ENCODE results near the gene RASD2.
A peak's percentile ranks its signal among the peaks of the same experiment; 100 is the strongest.

The RASD2 gene

DNA sequence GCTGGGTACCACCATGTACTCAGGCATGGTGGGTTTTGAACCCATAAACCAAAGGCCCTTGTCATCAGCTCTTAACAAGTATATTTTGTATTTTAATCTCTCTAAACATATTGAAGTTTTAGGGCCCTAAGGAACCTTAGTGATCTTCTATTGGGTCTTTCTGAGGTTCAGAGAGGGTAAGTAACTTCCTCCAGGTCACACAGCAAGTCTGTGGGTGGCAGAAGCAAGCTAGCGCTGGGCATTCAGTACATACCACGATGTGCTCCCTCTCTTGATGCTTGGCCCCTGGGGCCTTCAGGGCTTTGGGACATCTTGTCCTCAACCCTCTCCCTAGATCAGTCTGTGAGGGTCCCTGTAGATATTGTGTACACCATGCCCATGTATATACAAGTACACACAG, 12.7 kb downstream of the RASD2 start:
- peak overlapping the region; percentile 52 for H3K4me2 ChIP-seq (ENCODE audit: low read depth, low read length, poor library complexity, severe bottlenecking)
- H4K20me1 ChIP-seq (ENCODE audit: insufficient read depth, low read length, poor library complexity, severe bottlenecking), result no peaks in the 10 kb centered on the region
- H3K79me2 ChIP-seq (ENCODE audit: insufficient read depth, low read length), result no peaks in the 10 kb centered on the region
- no peaks in the 10 kb centered on the region for H3K9me2 ChIP-seq (replicated peaks; ENCODE audit: low read depth, low read length)
- H3K9ac ChIP-seq (ENCODE audit: low read depth, low read length, poor library complexity, severe bottlenecking), result no peak overlapping the region
- no peak overlapping the region for H3K4me3 ChIP-seq (ENCODE audit: low read length, poor library complexity, severe bottlenecking)
- no peaks in the 10 kb centered on the region for H3F3A ChIP-seq (ENCODE audit: low read depth)
- H3K36me3 ChIP-seq (ENCODE audit: insufficient read depth, low read length), result no peaks in the 10 kb centered on the region
- no peaks in the 10 kb centered on the region for H3K27me3 ChIP-seq (ENCODE audit: insufficient read depth, low read length, poor library complexity, severe bottlenecking)
- TF ChIP-seq EZH2phosphoT487 (IDR thresholded peaks at IDR 0.05; ENCODE audit: borderline replicate concordance), result no peak
- TF ChIP-seq, protein P1, sequence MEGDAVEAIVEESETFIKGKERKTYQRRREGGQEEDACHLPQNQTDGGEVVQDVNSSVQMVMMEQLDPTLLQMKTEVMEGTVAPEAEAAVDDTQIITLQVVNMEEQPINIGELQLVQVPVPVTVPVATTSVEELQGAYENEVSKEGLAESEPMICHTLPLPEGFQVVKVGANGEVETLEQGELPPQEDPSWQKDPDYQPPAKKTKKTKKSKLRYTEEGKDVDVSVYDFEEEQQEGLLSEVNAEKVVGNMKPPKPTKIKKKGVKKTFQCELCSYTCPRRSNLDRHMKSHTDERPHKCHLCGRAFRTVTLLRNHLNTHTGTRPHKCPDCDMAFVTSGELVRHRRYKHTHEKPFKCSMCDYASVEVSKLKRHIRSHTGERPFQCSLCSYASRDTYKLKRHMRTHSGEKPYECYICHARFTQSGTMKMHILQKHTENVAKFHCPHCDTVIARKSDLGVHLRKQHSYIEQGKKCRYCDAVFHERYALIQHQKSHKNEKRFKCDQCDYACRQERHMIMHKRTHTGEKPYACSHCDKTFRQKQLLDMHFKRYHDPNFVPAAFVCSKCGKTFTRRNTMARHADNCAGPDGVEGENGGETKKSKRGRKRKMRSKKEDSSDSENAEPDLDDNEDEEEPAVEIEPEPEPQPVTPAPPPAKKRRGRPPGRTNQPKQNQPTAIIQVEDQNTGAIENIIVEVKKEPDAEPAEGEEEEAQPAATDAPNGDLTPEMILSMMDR (conservative IDR thresholded peaks at IDR 0.05; ENCODE audit: low read length), result no peak
- H3K9me3 ChIP-seq (ENCODE audit: insufficient read depth, low read depth, low read length), result no peaks in the 10 kb centered on the region
- H3K4me1 ChIP-seq (ENCODE audit: insufficient read depth, low read length, poor library complexity, severe bottlenecking), result peaks cover 32% of the 10 kb centered on the region
- H2AFZ ChIP-seq (ENCODE audit: low read length), result no peak overlapping the region

DNA sequence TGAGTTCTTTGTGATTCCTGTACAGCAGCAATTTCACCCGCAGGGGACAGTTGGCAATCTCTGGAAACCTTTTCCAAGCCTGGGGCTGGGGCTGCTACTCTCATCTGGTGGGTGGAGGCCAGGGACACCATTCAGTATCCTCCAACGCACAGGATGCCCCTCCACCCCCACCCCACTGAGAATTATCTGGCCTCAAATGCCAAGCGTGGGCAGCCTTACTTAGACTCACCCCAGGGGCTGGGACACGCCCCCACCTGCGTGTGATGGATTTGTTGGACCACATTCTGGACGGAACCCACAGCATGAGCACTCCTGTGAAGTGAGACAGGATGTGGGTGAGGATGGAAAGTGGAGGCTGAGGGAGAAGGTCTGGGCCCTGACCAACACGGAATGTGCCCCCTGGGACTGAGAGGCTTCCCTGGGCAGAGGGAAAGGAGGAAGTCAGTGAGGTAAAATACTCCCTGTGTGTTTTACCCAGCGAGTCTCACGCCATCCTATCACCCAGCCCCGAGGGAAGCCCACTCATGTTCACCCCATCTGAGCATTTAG, 13.7 kb downstream of the RASD2 start:
- no peak overlapping the region for H2AFZ ChIP-seq (ENCODE audit: low read length)
- H3K9me3 ChIP-seq (ENCODE audit: insufficient read depth, low read depth, low read length), result no peaks in the 10 kb centered on the region

DNA sequence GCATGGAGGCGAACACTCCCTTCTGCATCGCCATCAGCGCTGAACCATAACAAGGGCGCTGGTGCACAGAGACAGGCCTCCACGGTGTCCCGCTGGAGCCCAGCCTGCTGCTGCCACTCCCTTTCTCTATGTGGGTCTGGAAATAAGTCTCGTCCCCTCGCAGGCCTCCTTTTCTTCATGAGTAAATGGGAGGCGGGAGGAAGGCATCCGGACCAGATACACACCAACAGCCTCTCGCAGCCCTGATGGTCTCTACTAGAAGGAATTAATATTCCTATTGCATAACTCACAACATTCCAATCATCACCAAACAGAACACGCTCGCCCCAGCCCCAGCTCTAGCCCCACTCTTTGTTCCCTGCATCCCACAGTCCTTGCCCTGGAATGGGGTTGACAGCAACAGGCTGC, 14.9 kb downstream of the RASD2 start:
- Histone ChIP-seq H4K20me1 (ENCODE audit: insufficient read depth, low read length, poor library complexity, severe bottlenecking) (no peaks in the 10 kb centered on the region), H3K4me2 (ENCODE audit: low read depth, low read length, poor library complexity, severe bottlenecking) (no peak overlapping the region), H3K9me2 (replicated peaks; ENCODE audit: low read depth, low read length) (no peaks in the 10 kb centered on the region), H3F3A (ENCODE audit: low read depth) (no peaks in the 10 kb centered on the region), H3K9me3 (ENCODE audit: insufficient read depth, low read depth, low read length) (no peaks in the 10 kb centered on the region), H3K79me2 (ENCODE audit: insufficient read depth, low read length) (no peaks in the 10 kb centered on the region), H2AFZ (ENCODE audit: low read length) (no peak overlapping the region), H3K4me1 (ENCODE audit: insufficient read depth, low read length, poor library complexity, severe bottlenecking) (peaks cover 24% of the 10 kb centered on the region), H3K4me3 (ENCODE audit: low read length, poor library complexity, severe bottlenecking) (no peak overlapping the region), H3K36me3 (ENCODE audit: insufficient read depth, low read length) (no peaks in the 10 kb centered on the region), H3K9ac (ENCODE audit: low read depth, low read length, poor library complexity, severe bottlenecking) (no peak overlapping the region), H3K27me3 (ENCODE audit: insufficient read depth, low read length, poor library complexity, severe bottlenecking) (no peaks in the 10 kb centered on the region)
- TF ChIP-seq, protein P1 (conservative IDR thresholded peaks at IDR 0.05; ENCODE audit: low read length), result no peak
- TF ChIP-seq EZH2phosphoT487 (IDR thresholded peaks at IDR 0.05; ENCODE audit: borderline replicate concordance), result no peak

More for the DNA sequence above, 13.7 kb downstream of the RASD2 start:
- Histone ChIP-seq H3K4me2 (ENCODE audit: low read depth, low read length, poor library complexity, severe bottlenecking) (no peak overlapping the region), H3K4me3 (ENCODE audit: low read length, poor library complexity, severe bottlenecking) (no peak overlapping the region), H3K4me1 (ENCODE audit: insufficient read depth, low read length, poor library complexity, severe bottlenecking) (peaks cover 24% of the 10 kb centered on the region), H3K9me2 (replicated peaks; ENCODE audit: low read depth, low read length) (no peaks in the 10 kb centered on the region), H3K79me2 (ENCODE audit: insufficient read depth, low read length) (no peaks in the 10 kb centered on the region), H3K9ac (ENCODE audit: low read depth, low read length, poor library complexity, severe bottlenecking) (no peak overlapping the region), H3K36me3 (ENCODE audit: insufficient read depth, low read length) (no peaks in the 10 kb centered on the region), H3K27me3 (ENCODE audit: insufficient read depth, low read length, poor library complexity, severe bottlenecking) (no peaks in the 10 kb centered on the region), H3F3A (ENCODE audit: low read depth) (no peaks in the 10 kb centered on the region), H4K20me1 (ENCODE audit: insufficient read depth, low read length, poor library complexity, severe bottlenecking) (no peaks in the 10 kb centered on the region)
- TF ChIP-seq, protein P1 (conservative IDR thresholded peaks at IDR 0.05; ENCODE audit: low read length), result no peak
- no peak for TF ChIP-seq EZH2phosphoT487 (IDR thresholded peaks at IDR 0.05; ENCODE audit: borderline replicate concordance)

Data from Loucy (cell line).